Endometrial microvascular endothelial cells (primary cell): ENCODE results near the gene CBX2. TPM values are rescaled to one million over a fixed set of nuclear protein-coding genes. Genes with fewer than 3 reads are reported as not detected.

ENCODE experiments used
- in situ Hi-C: cut with HindIII; loops from 2 replicates; pipeline ENCODE4 v1.10.0; 2017; ENCODE audit warnings: low sequenced_read_pairs, low pct_unique_long_range_greater_than_20kb; ENCODE audit errors: inconsistent ontology term
- total RNA-seq: library from RNA; depleted of rRNA; stranded (reverse); fragments of >200 nt; gene quantifications from one replicate; pipeline ENCODE4 v1.2.3, GENCODE V29; 2015; ENCODE audit errors: inconsistent ontology term

The CBX2 gene
- total RNA-seq, 1 donor from 2014 or later, result 16.1 TPM

- in situ Hi-C loops, result no loop called here
These were observed 26.3 kb downstream of the CBX2 start for GRCh38 chr17:79803997-79804855.

GRCh38 chr17:79804856-79805696, 27.1 kb downstream of the CBX2 start:
- in situ Hi-C loops, result no loop called here

GRCh38 chr17:79806446-79806760, 28.5 kb downstream of the CBX2 start:
- in situ Hi-C loops, result no loop called here

GRCh38 chr17:79806863-79807720, 29.1 kb downstream of the CBX2 start:
- in situ Hi-C loops, result no loop called here

GRCh38 chr17:79808763-79809529, 31.0 kb downstream of the CBX2 start:
- in situ Hi-C loops, result no loop called here

- in situ Hi-C loops, result no loop called here
These were observed 31.7 kb downstream of the CBX2 start for GRCh38 chr17:79809530-79810129.

GRCh38 chr17:79810130-79811010, 32.4 kb downstream of the CBX2 start:
- in situ Hi-C loops, result no loop called here

- in situ Hi-C loops, result no loop called here
These were observed 33.3 kb downstream of the CBX2 start for GRCh38 chr17:79811011-79811867.

GRCh38 chr17:79811868-79812352, 34.0 kb downstream of the CBX2 start:
- in situ Hi-C loops, result no loop called here

GRCh38 chr17:79812353-79813258, 34.7 kb downstream of the CBX2 start:
- in situ Hi-C loops, result no loop called here

- in situ Hi-C loops, result no loop called here
These were observed 35.6 kb downstream of the CBX2 start for GRCh38 chr17:79813297-79814126.

- in situ Hi-C loops, result no loop called here
These were observed 36.4 kb downstream of the CBX2 start for GRCh38 chr17:79814127-79814973.

GRCh38 chr17:79814974-79815835, 37.3 kb downstream of the CBX2 start:
- in situ Hi-C loops, result no loop called here
